ENCODE measurements around the gene DOCK9. TPM values are rescaled to one million over a fixed set of nuclear protein-coding genes. Genes with fewer than 3 reads are reported as not detected.

DOCK9 gene
- total RNA-seq, 1 donor from 2014 or later: 88.4 TPM

- TF ChIP-seq POLR2AphosphoS5 (IDR thresholded peaks at IDR 0.05; ENCODE audit: insufficient read depth in 1 of 2, low read depth in 1 of 2) (no peak), POLR2A (IDR thresholded peaks at IDR 0.05) (no peak)
- TF ChIP-seq, protein P1, sequence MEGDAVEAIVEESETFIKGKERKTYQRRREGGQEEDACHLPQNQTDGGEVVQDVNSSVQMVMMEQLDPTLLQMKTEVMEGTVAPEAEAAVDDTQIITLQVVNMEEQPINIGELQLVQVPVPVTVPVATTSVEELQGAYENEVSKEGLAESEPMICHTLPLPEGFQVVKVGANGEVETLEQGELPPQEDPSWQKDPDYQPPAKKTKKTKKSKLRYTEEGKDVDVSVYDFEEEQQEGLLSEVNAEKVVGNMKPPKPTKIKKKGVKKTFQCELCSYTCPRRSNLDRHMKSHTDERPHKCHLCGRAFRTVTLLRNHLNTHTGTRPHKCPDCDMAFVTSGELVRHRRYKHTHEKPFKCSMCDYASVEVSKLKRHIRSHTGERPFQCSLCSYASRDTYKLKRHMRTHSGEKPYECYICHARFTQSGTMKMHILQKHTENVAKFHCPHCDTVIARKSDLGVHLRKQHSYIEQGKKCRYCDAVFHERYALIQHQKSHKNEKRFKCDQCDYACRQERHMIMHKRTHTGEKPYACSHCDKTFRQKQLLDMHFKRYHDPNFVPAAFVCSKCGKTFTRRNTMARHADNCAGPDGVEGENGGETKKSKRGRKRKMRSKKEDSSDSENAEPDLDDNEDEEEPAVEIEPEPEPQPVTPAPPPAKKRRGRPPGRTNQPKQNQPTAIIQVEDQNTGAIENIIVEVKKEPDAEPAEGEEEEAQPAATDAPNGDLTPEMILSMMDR (IDR thresholded peaks at IDR 0.05): no peak
- intact Hi-C loops (cut with DNase I): no loop called here
These were observed 196.4 kb downstream of the DOCK9 start for GRCh38 chr13:98781470-98781869.

DNA sequence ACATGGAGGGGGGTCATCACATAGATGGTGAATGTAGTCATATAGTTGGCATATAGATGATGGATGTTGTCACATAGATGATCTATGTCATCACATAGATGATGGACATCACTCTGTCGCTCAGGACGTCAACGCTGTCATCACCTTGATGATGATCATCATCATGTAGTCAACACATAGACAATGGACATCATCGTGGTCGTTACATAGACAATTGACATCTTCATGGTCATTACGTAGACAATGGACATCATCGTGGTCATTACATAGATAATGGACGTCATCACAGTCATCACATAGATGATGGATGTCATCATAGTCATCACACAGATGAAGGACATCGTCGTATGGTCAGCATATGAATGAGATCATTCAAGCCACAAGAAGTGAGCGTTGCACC lies 196.8 kb downstream of the DOCK9 start:
- H3K9me3 ChIP-seq: no peaks in the 10 kb centered on the region
- no peaks in the 10 kb centered on the region for H3K27me3 ChIP-seq
- no peak for DNase-seq (ENCODE audit: extremely low spot score in 2 of 2)
- H3K36me3 ChIP-seq: no peaks in the 10 kb centered on the region
- TF ChIP-seq POLR2AphosphoS5 (IDR thresholded peaks at IDR 0.05; ENCODE audit: insufficient read depth in 1 of 2, low read depth in 1 of 2): no peak
- TF ChIP-seq, protein P1 (IDR thresholded peaks at IDR 0.05): no peak
- TF ChIP-seq POLR2A (IDR thresholded peaks at IDR 0.05): no peak
- H3K4me3 ChIP-seq: no peak overlapping the region
- H3K27ac ChIP-seq: no peak overlapping the region
- intact Hi-C loops (cut with DNase I): no loop called here
- no peaks in the 10 kb centered on the region for H3K4me1 ChIP-seq

More at GRCh38 chr13:98781470-98781869, 196.4 kb downstream of the DOCK9 start:
- Histone ChIP-seq H3K27me3 (no peaks in the 10 kb centered on the region), H3K4me3 (no peak overlapping the region), H3K27ac (no peak overlapping the region), H3K9me3 (no peaks in the 10 kb centered on the region), H3K4me1 (no peaks in the 10 kb centered on the region), H3K36me3 (no peaks in the 10 kb centered on the region)
- DNase-seq (ENCODE audit: extremely low spot score in 2 of 2): no peak

DNA sequence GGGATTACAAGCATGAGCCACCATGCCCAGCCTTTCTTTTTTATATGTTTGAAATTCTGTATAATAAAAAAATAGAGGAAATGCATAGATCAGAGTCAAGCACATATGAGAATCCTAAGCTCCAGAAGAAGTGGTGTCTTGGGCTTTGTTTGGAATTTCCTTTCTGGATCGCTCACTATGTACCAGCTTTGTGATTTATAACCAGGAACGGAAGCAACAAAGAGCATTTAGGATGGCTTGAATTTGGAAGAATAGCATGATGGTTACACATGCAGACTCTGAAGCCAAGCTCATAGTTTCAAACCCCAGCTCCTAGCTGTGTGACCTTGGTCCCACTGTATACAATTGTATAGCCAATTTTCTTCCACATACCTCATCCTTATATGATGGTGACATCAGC lies 197.4 kb downstream of the DOCK9 start:
- TF ChIP-seq POLR2A (IDR thresholded peaks at IDR 0.05) (no peak), POLR2AphosphoS5 (IDR thresholded peaks at IDR 0.05; ENCODE audit: insufficient read depth in 1 of 2, low read depth in 1 of 2) (no peak)
- TF ChIP-seq, protein P1 (IDR thresholded peaks at IDR 0.05): no peak
- no peaks in the 10 kb centered on the region for H3K4me1 ChIP-seq
- no peak overlapping the region for H3K4me3 ChIP-seq
- intact Hi-C loops (cut with DNase I): no loop called here
- no peak for DNase-seq (ENCODE audit: extremely low spot score in 2 of 2)
- H3K36me3 ChIP-seq: no peaks in the 10 kb centered on the region
- no peak overlapping the region for H3K27ac ChIP-seq
- no peaks in the 10 kb centered on the region for H3K27me3 ChIP-seq
- H3K9me3 ChIP-seq: no peaks in the 10 kb centered on the region

- Histone ChIP-seq H3K27ac (no peak overlapping the region), H3K4me3 (no peak overlapping the region), H3K4me1 (no peaks in the 10 kb centered on the region), H3K36me3 (no peaks in the 10 kb centered on the region), H3K27me3 (no peaks in the 10 kb centered on the region), H3K9me3 (no peaks in the 10 kb centered on the region)
- no peak for DNase-seq (ENCODE audit: extremely low spot score in 2 of 2)
- intact Hi-C loops (cut with DNase I): no loop called here
- TF ChIP-seq POLR2AphosphoS5 (IDR thresholded peaks at IDR 0.05; ENCODE audit: insufficient read depth in 1 of 2, low read depth in 1 of 2): no peak
- TF ChIP-seq, protein P1 (IDR thresholded peaks at IDR 0.05): no peak
- TF ChIP-seq POLR2A (IDR thresholded peaks at IDR 0.05): no peak
These were observed 198.2 kb downstream of the DOCK9 start for GRCh38 chr13:98779695-98780094.

GRCh38 chr13:98778749-98779148 lies 199.1 kb downstream of the DOCK9 start:
- Histone ChIP-seq H3K9me3 (no peaks in the 10 kb centered on the region), H3K4me3 (no peak overlapping the region), H3K4me1 (no peaks in the 10 kb centered on the region), H3K27me3 (no peaks in the 10 kb centered on the region), H3K27ac (no peak overlapping the region), H3K36me3 (no peaks in the 10 kb centered on the region)
- intact Hi-C loops (cut with DNase I): no loop called here
- TF ChIP-seq POLR2A (IDR thresholded peaks at IDR 0.05) (no peak), POLR2AphosphoS5 (IDR thresholded peaks at IDR 0.05; ENCODE audit: insufficient read depth in 1 of 2, low read depth in 1 of 2) (no peak)
- TF ChIP-seq, protein P1 (IDR thresholded peaks at IDR 0.05): no peak
- DNase-seq (ENCODE audit: extremely low spot score in 2 of 2): no peak
